HS-5 (cell line): ENCODE results near the gene ANKRD44.
A peak's percentile ranks its signal among the peaks of the same experiment; 100 is the strongest.

Experiments used
- DNase-seq: peaks from one replicate; pipeline ENCODE4 v3.0.0-alpha.2; 2012; ENCODE audit warnings: low read depth

ANKRD44 gene

GRCh38 chr2:197286805-197287595 lies 23.6 kb downstream of the ANKRD44 start:
- DNase-seq: peak; percentile 72

GRCh38 chr2:197285361-197285760 lies 25.2 kb downstream of the ANKRD44 start:
- no peak for DNase-seq

GRCh38 chr2:197284956-197285355 lies 25.6 kb downstream of the ANKRD44 start:
- DNase-seq: no peak

GRCh38 chr2:197281421-197281820 lies 29.2 kb downstream of the ANKRD44 start:
- no peak for DNase-seq

- DNase-seq: no peak
These were observed 30.4 kb downstream of the ANKRD44 start for GRCh38 chr2:197280015-197280702.

GRCh38 chr2:197278799-197279763 lies 31.5 kb downstream of the ANKRD44 start:
- DNase-seq: no peak

GRCh38 chr2:197277794-197278193 lies 32.8 kb downstream of the ANKRD44 start:
- DNase-seq: no peak

- DNase-seq: no peak
These were observed 34.4 kb downstream of the ANKRD44 start for GRCh38 chr2:197276156-197276555.

- DNase-seq: no peak
These were observed 35.6 kb downstream of the ANKRD44 start for GRCh38 chr2:197274937-197275336.

- DNase-seq: no peak
These were observed 36.2 kb downstream of the ANKRD44 start for GRCh38 chr2:197274349-197274748.

GRCh38 chr2:197273485-197273884 lies 37.1 kb downstream of the ANKRD44 start:
- DNase-seq: no peak

- DNase-seq: no peak
These were observed 40.0 kb downstream of the ANKRD44 start for GRCh38 chr2:197270601-197271000.

GRCh38 chr2:197269815-197270214 lies 40.8 kb downstream of the ANKRD44 start:
- DNase-seq: no peak

GRCh38 chr2:197268786-197269584 lies 41.6 kb downstream of the ANKRD44 start:
- no peak for DNase-seq

- DNase-seq: no peak
These were observed 44.1 kb downstream of the ANKRD44 start for GRCh38 chr2:197266477-197266876.

GRCh38 chr2:197265924-197266323 lies 44.7 kb downstream of the ANKRD44 start:
- no peak for DNase-seq

GRCh38 chr2:197265036-197265435 lies 45.5 kb downstream of the ANKRD44 start:
- no peak for DNase-seq

- no peak for DNase-seq
These were observed 46.2 kb downstream of the ANKRD44 start for GRCh38 chr2:197264332-197264731.

- DNase-seq: no peak
These were observed 47.5 kb downstream of the ANKRD44 start for GRCh38 chr2:197263077-197263476.

GRCh38 chr2:197261808-197262226 lies 48.8 kb downstream of the ANKRD44 start:
- DNase-seq: no peak

GRCh38 chr2:197259470-197259999 lies 51.0 kb downstream of the ANKRD44 start:
- DNase-seq: no peak
